Vagina (tissue), 2 donors: Measurements from ENCODE around the gene ZNF132.
"Not testable (repeated sequence)": the region's sequence is repeated elsewhere in the genome, so short reads cannot be mapped to it uniquely, and the experiment has no call there.

Experiments
- POLR2A ChIP-seq, 2 donors: fragments of 450-650 bp; IDR thresholded peaks; one replicate each; pipeline ENCODE4 v1.6.1; 2017; ENCODE audit warnings: antibody characterized with exemption in 2 of 2, mild to moderate bottlenecking in 2 of 2, moderate library complexity in 2 of 2
- POLR2AphosphoS5 ChIP-seq, 2 donors: sonication (generic); formaldehyde crosslinking; IDR thresholded peaks; one replicate each; pipeline ENCODE4 v1.9.0; 2017; ENCODE audit warnings: antibody characterized with exemption in 2 of 2, mild to moderate bottlenecking in 2 of 2, low read depth in 1 of 2; ENCODE audit not compliant: insufficient read depth in 1 of 2
- TF ChIP-seq, protein P1 (sequence below), 3 experiments: fragments of 450-650 bp in 2 of 3; fragments of 200-600 bp in 1 of 3; sonication (generic) in 1 of 3; IDR thresholded peaks; one replicate each; pipeline ENCODE4 v1.5.1; 2017 to 2019; ENCODE audit warnings: antibody characterized with exemption in 3 of 3, mild to moderate bottlenecking in 2 of 3, moderate library complexity in 2 of 3

DNA sequence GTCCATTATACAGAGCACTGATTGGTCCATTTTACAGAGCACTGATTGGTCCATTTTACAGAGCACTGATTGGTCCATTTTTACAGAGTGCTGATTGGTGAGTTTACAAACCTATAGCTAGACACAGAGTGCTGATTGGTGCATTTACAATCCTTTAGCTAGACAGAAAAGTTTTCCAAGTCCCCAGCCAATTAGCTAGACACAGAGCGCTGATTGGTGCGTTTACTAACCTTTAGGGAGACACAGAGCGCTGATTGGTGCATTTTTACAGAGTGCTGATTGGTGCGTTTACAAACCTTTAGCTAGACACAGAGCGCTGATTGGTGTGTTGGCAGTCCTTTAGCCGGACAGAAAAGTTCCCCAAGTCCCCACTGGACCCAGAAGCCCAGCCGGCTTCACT, 3.0 kb upstream of the ZNF132 start:
- TF ChIP-seq, protein P1, sequence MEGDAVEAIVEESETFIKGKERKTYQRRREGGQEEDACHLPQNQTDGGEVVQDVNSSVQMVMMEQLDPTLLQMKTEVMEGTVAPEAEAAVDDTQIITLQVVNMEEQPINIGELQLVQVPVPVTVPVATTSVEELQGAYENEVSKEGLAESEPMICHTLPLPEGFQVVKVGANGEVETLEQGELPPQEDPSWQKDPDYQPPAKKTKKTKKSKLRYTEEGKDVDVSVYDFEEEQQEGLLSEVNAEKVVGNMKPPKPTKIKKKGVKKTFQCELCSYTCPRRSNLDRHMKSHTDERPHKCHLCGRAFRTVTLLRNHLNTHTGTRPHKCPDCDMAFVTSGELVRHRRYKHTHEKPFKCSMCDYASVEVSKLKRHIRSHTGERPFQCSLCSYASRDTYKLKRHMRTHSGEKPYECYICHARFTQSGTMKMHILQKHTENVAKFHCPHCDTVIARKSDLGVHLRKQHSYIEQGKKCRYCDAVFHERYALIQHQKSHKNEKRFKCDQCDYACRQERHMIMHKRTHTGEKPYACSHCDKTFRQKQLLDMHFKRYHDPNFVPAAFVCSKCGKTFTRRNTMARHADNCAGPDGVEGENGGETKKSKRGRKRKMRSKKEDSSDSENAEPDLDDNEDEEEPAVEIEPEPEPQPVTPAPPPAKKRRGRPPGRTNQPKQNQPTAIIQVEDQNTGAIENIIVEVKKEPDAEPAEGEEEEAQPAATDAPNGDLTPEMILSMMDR (IDR thresholded peaks at IDR 0.05): not testable (repeated sequence)
- TF ChIP-seq POLR2A (IDR thresholded peaks at IDR 0.05); POLR2AphosphoS5 (IDR thresholded peaks at IDR 0.05; ENCODE audit: insufficient read depth in 1 of 2, low read depth in 1 of 2): not testable (repeated sequence)
